Osteoblast (primary cell): ENCODE measurements around the gene LETM1. TPM values are rescaled to one million over a fixed set of nuclear protein-coding genes. Genes with fewer than 3 reads are reported as not detected.

Experiments used
- DNase-seq: peaks from one replicate; pipeline ENCODE4 v3.0.0; 2011; ENCODE audit warnings: low spot score, mixed read lengths; ENCODE audit not compliant: insufficient read length; ENCODE audit errors: missing footprints
- H2AFZ ChIP-seq: 2 replicates; pipeline ENCODE4 v1.6.0; 2011; ENCODE audit warnings: mild to moderate bottlenecking, low read length
- H3K27ac ChIP-seq: 2 replicates; pipeline ENCODE4 v1.5.1; 2011; ENCODE audit warnings: mild to moderate bottlenecking, low read depth, low read length, moderate library complexity
- H3K27me3 ChIP-seq: 2 replicates; pipeline ENCODE4 v1.6.0; 2012; ENCODE audit warnings: mild to moderate bottlenecking, control low read depth, inconsistent platforms, low read length, moderate library complexity; ENCODE audit not compliant: insufficient read depth
- H3K36me3 ChIP-seq: 2 replicates; pipeline ENCODE4 v1.5.1; 2011; ENCODE audit warnings: mild to moderate bottlenecking, low read length, control low read depth, moderate library complexity; ENCODE audit not compliant: insufficient read depth
- H3K4me1 ChIP-seq: 2 replicates; pipeline ENCODE4 v1.5.1; 2011; ENCODE audit warnings: mild to moderate bottlenecking, low read length, control low read depth, moderate library complexity; ENCODE audit not compliant: insufficient read depth
- H3K4me2 ChIP-seq: 2 replicates; pipeline ENCODE4 v1.6.0; 2011; ENCODE audit warnings: mild to moderate bottlenecking, low read length; ENCODE audit not compliant: insufficient read depth
- H3K4me3 ChIP-seq: fragments of 200-600 bp; sonication (generic); 3 replicates; pipeline ENCODE4 v1.5.1; 2012; ENCODE audit warnings: mild to moderate bottlenecking, low read length, inconsistent platforms; ENCODE audit not compliant: insufficient read depth
- H3K79me2 ChIP-seq: 2 replicates; pipeline ENCODE4 v1.6.0; 2012; ENCODE audit warnings: mild to moderate bottlenecking, low read length, control low read depth, inconsistent platforms; ENCODE audit not compliant: insufficient read depth
- H3K9me3 ChIP-seq: 2 replicates; pipeline ENCODE4 v1.5.1; 2011; ENCODE audit warnings: low read depth, low read length, control low read depth
- H4K20me1 ChIP-seq: 2 replicates; pipeline ENCODE4 v1.6.0; 2012; ENCODE audit warnings: mild to moderate bottlenecking, low read length, control low read depth; ENCODE audit not compliant: insufficient read depth
- total RNA-seq: library from RNA; depleted of rRNA; stranded (reverse); fragments of >200 nt; gene quantifications from 2 replicates; pipeline ENCODE4 v1.2.3, GENCODE V29; 2012
- TF ChIP-seq, protein P1 (sequence below): IDR thresholded peaks from 2 replicates; pipeline ENCODE4 v1.5.1; 2011; ENCODE audit warnings: mild to moderate bottlenecking, low read depth, low read length, moderate library complexity; ENCODE audit errors: extremely low read depth

LETM1 gene
- total RNA-seq, 1 donor: 75.3 TPM

GRCh38 chr4:1830642-1831228 lies 25.2 kb downstream of the LETM1 start:
- H3K4me2 ChIP-seq: no peak overlapping the region
- H3K9me3 ChIP-seq: no peaks in the 10 kb centered on the region
- peaks cover 6% of the 10 kb centered on the region for H4K20me1 ChIP-seq
- peaks cover 53% of the 10 kb centered on the region for H3K36me3 ChIP-seq
- peaks cover 23% of the 10 kb centered on the region for H3K4me1 ChIP-seq
- TF ChIP-seq, protein P1, sequence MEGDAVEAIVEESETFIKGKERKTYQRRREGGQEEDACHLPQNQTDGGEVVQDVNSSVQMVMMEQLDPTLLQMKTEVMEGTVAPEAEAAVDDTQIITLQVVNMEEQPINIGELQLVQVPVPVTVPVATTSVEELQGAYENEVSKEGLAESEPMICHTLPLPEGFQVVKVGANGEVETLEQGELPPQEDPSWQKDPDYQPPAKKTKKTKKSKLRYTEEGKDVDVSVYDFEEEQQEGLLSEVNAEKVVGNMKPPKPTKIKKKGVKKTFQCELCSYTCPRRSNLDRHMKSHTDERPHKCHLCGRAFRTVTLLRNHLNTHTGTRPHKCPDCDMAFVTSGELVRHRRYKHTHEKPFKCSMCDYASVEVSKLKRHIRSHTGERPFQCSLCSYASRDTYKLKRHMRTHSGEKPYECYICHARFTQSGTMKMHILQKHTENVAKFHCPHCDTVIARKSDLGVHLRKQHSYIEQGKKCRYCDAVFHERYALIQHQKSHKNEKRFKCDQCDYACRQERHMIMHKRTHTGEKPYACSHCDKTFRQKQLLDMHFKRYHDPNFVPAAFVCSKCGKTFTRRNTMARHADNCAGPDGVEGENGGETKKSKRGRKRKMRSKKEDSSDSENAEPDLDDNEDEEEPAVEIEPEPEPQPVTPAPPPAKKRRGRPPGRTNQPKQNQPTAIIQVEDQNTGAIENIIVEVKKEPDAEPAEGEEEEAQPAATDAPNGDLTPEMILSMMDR: no peak
- H3K4me3 ChIP-seq: no peak overlapping the region
- H3K79me2 ChIP-seq: peaks cover 3% of the 10 kb centered on the region
- H2AFZ ChIP-seq: no peak overlapping the region
- no peak overlapping the region for H3K27ac ChIP-seq
- no peak for DNase-seq
- H3K27me3 ChIP-seq: no peaks in the 10 kb centered on the region

DNA sequence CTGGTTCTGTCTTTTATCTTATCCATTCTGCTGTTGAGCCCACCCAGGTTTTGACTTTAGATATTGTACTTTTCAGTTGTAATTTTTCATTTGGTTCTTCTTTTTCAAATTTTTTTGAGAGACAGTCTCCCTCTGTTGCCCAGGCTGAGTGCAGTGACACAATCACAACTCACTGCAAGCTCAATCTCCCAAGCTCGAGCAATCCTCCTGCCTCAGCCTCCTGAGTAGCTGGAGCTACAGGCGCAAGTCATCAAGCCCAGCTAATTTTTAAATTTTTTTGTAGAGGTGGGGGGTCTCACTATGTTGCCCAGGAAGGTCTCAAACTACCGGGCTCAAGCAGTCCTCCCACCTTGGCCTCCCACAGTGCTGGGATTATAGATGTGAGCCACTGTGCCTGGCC lies 25.7 kb downstream of the LETM1 start:
- TF ChIP-seq, protein P1: no peak
- DNase-seq: no peak
- Histone ChIP-seq H3K4me3 (no peak overlapping the region), H3K36me3 (peaks cover 53% of the 10 kb centered on the region), H2AFZ (no peak overlapping the region), H4K20me1 (peaks cover 8% of the 10 kb centered on the region), H3K79me2 (peaks cover 3% of the 10 kb centered on the region), H3K27ac (no peak overlapping the region), H3K9me3 (no peaks in the 10 kb centered on the region), H3K27me3 (no peaks in the 10 kb centered on the region), H3K4me1 (peaks cover 21% of the 10 kb centered on the region), H3K4me2 (no peak overlapping the region)

GRCh38 chr4:1826531-1827350 lies 29.2 kb downstream of the LETM1 start:
- Histone ChIP-seq H3K79me2 (no peaks in the 10 kb centered on the region), H3K36me3 (peaks cover 45% of the 10 kb centered on the region), H3K4me1 (no peaks in the 10 kb centered on the region), H4K20me1 (peaks cover 3% of the 10 kb centered on the region), H2AFZ (no peak overlapping the region), H3K4me2 (no peak overlapping the region), H3K4me3 (no peak overlapping the region), H3K27me3 (no peaks in the 10 kb centered on the region), H3K9me3 (no peaks in the 10 kb centered on the region), H3K27ac (no peak overlapping the region)
- peak; percentile 71 for DNase-seq
- TF ChIP-seq, protein P1: no peak

GRCh38 chr4:1825326-1825725 lies 30.6 kb downstream of the LETM1 start:
- H3K4me1 ChIP-seq: no peaks in the 10 kb centered on the region
- no peak overlapping the region for H2AFZ ChIP-seq
- H3K79me2 ChIP-seq: no peaks in the 10 kb centered on the region
- no peak overlapping the region for H3K4me2 ChIP-seq
- H3K4me3 ChIP-seq: no peak overlapping the region
- TF ChIP-seq, protein P1: no peak
- peak; percentile 77 for DNase-seq
- peaks cover 3% of the 10 kb centered on the region for H4K20me1 ChIP-seq
- H3K9me3 ChIP-seq: no peaks in the 10 kb centered on the region
- peaks cover 37% of the 10 kb centered on the region for H3K36me3 ChIP-seq
- no peak overlapping the region for H3K27ac ChIP-seq
- H3K27me3 ChIP-seq: no peaks in the 10 kb centered on the region
